Astrocyte (in vitro differentiated cells and primary cell): ENCODE measurements around the gene PTPN5.

Experiments
- EZH2 ChIP-seq: IDR thresholded peaks from 2 replicates; pipeline ENCODE4 v1.6.1; 2012; ENCODE audit warnings: mild to moderate bottlenecking, low read length, inconsistent platforms; ENCODE audit not compliant: insufficient read depth
- TF ChIP-seq, protein P1 (sequence below): IDR thresholded peaks from 2 replicates; pipeline ENCODE4 v1.5.1; 2011; ENCODE audit warnings: low read depth, mild to moderate bottlenecking, inconsistent platforms, low read length, moderate library complexity; ENCODE audit not compliant: insufficient read depth

DNA sequence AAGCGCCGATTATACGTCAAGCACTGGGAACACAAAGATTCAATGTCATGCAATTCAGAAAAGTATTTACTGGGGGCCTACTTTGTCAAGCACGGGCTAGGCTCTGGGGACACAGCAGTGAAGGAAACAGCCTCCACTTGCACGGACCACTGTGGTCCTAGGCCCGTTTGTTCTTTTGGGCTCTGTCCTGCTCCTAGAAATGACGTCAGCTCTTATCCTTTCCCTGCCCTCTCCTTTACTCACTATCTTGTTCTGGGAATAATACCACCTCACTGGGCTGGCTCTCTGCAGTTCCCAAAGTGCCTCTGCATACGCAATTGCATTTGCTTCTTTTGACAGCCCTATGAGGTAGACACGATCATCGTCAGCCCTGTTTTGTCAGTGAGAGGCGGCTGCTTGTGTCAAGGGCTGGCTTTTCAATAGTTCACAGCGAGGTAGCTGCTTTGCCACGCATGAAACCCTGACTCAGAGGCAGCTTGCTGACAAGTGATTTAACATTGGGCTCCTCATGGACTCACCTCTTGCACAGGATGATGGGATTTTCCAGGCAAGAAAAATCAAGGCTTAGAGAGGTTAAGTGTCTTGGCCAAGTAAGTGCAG is 42.7 kb downstream of the PTPN5 start:
- TF ChIP-seq EZH2 = no peak
- TF ChIP-seq, protein P1, sequence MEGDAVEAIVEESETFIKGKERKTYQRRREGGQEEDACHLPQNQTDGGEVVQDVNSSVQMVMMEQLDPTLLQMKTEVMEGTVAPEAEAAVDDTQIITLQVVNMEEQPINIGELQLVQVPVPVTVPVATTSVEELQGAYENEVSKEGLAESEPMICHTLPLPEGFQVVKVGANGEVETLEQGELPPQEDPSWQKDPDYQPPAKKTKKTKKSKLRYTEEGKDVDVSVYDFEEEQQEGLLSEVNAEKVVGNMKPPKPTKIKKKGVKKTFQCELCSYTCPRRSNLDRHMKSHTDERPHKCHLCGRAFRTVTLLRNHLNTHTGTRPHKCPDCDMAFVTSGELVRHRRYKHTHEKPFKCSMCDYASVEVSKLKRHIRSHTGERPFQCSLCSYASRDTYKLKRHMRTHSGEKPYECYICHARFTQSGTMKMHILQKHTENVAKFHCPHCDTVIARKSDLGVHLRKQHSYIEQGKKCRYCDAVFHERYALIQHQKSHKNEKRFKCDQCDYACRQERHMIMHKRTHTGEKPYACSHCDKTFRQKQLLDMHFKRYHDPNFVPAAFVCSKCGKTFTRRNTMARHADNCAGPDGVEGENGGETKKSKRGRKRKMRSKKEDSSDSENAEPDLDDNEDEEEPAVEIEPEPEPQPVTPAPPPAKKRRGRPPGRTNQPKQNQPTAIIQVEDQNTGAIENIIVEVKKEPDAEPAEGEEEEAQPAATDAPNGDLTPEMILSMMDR = no peak
